GM12864 (cell line): ENCODE data around the gene NECTIN4.
A peak's percentile ranks its signal among the peaks of the same experiment; 100 is the strongest.

Source experiments
- DNase-seq: peaks from one replicate; pipeline ENCODE4 v3.0.0-alpha.2; 2011; ENCODE audit warnings: low read depth
- H3K4me3 ChIP-seq: 2 replicates; pipeline ENCODE4 v1.5.1; 2011; ENCODE audit warnings: mild to moderate bottlenecking, low read depth, low read length, control low read depth
- CTCF ChIP-seq: IDR thresholded peaks from 2 replicates; pipeline ENCODE4 v1.5.1; 2011; ENCODE audit warnings: low read depth, mild to moderate bottlenecking, moderate library complexity, low read length, control low read depth, inconsistent platforms; ENCODE audit errors: missing control alignments

The NECTIN4 gene

GRCh38 chr1:161076410-161076809 lies 12.9 kb downstream of the NECTIN4 start:
- H3K4me3 ChIP-seq: no peak overlapping the region
- TF ChIP-seq CTCF: no peak

GRCh38 chr1:161074676-161075368 lies 14.5 kb downstream of the NECTIN4 start:
- no peak overlapping the region; the same call in 1 of the 2 replicates for H3K4me3 ChIP-seq
- no peak for TF ChIP-seq CTCF
- DNase-seq: no peak

More at GRCh38 chr1:161076410-161076809, 12.9 kb downstream of the NECTIN4 start:
- no peak for DNase-seq

- TF ChIP-seq CTCF: no peak
- H3K4me3 ChIP-seq: peak overlapping the region; percentile 17; the same call in 1 of the 2 replicates
These were observed 15.8 kb downstream of the NECTIN4 start for GRCh38 chr1:161073474-161074121.

DNA sequence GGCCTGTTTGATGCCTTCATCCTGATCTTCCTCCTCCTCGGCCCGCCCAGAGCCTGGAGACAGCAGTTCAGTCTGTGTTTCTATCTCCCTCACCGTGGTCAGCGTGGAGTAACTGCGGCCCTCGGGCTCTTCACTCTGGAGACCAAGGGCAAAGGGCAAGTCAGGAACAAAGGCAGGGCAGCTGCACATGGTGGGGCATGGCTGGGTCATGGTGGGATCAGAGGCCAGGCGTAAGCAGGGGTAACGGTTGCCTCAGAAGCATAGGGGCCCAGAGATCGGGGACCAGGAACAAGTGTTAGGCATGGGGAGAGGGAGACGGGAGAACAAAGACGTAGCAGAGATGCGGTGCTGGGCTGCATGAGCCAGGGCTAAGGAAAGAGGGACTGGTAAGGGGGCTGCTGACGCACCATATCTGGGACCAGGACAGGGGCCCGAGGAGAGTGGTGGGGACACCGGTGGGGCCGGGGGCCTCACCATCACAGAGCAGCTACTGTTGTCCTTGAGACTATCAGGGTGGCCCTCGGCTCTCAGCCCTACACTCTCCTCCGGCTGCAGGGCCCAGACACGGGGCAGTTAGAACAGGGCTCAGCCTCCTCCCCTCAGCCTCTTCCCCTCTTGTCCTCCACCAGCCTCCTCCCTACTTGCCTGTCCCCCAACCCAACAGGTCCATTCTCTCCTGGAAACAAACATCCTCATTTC lies 16.5 kb downstream of the NECTIN4 start:
- no peak overlapping the region for H3K4me3 ChIP-seq
- DNase-seq: no peak
- no peak for TF ChIP-seq CTCF

More at GRCh38 chr1:161073474-161074121, 15.8 kb downstream of the NECTIN4 start:
- DNase-seq: no peak

DNA sequence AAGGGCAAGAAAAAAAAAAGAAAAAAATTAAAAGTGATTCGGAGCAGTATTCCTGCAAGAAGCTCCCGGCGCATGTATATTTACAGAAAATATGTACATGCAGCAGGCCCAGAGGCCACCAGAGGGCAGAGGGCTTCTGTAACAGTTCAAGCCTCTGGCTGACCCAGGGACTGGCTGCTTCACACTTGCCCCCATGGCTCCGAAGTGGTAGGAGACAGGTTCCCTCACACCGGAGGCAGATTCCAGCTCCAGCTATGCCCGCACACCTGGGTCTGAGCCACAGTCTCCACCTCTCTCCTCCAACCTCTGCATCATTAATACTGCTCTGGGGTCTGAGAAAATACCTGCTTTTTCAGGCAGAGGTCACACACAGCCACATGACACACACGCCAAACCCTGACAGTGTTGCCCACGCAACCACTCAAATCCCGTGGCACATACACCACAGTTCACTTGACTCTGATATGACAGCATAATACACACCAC lies 17.4 kb downstream of the NECTIN4 start:
- peak; percentile 45 for DNase-seq
- H3K4me3 ChIP-seq: no peak overlapping the region
- TF ChIP-seq CTCF: peak; percentile 72

DNA sequence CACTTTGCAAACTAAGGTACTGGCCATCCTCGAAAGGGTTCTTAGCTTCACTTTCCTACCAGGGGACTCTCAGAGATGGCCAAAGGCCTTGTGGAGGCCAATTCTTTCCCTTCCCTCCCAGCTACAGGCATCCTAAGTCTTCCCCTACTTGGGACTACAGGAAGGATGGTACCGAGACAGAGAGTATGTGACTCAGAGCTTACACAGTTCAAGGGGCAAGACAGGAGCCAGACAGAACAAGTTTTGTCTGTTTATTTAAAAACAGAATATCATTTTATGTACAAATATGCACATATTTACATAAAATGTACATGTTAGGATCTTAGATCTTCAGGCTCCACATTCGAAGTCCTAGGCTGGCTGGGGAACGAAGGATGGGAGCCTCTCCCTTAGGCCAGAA lies 18.6 kb downstream of the NECTIN4 start:
- no peak for TF ChIP-seq CTCF
- DNase-seq: no peak

More for the DNA sequence above, 18.6 kb downstream of the NECTIN4 start:
- no peak overlapping the region for H3K4me3 ChIP-seq
